ENCODE measurements around the gene RUVBL1.

GRCh38 chr3:128100161-128100560 is 23.5 kb downstream of the RUVBL1 start:
- TF ChIP-seq CTCF (IDR thresholded peaks at IDR 0.05) = no peak
- TF ChIP-seq POLR2A (IDR thresholded peaks at IDR 0.05) = no peak

All from uterus (tissue), 2 donors.